NT2/D1 (cell line): ENCODE data around the gene CLSTN2.

Experiments
- DNase-seq: peaks from one replicate; pipeline ENCODE4 v3.0.0-alpha.2; 2011; ENCODE audit warnings: low read depth, low spot score
- H3K27me3 ChIP-seq: 2 replicates; pipeline ENCODE4 v1.6.0; 2011; ENCODE audit warnings: mild to moderate bottlenecking; ENCODE audit not compliant: insufficient read length, insufficient read depth
- H3K36me3 ChIP-seq: 2 replicates; pipeline ENCODE4 v1.6.1; 2011; ENCODE audit warnings: mild to moderate bottlenecking, low read length, mixed read lengths; ENCODE audit not compliant: insufficient read depth, insufficient read length
- H3K4me1 ChIP-seq: 2 replicates; pipeline ENCODE4 v1.5.1; 2011; ENCODE audit not compliant: insufficient read depth, insufficient read length
- H3K4me3 ChIP-seq: 2 replicates; pipeline ENCODE4 v1.5.1; 2011; ENCODE audit warnings: low read depth; ENCODE audit not compliant: insufficient read length
- H3K9ac ChIP-seq: 2 replicates; pipeline ENCODE4 v1.6.0; 2011; ENCODE audit warnings: low read depth; ENCODE audit not compliant: insufficient read length
- H3K9me3 ChIP-seq: 2 replicates; pipeline ENCODE4 v1.5.1; 2011; ENCODE audit warnings: mild to moderate bottlenecking, low read length; ENCODE audit not compliant: insufficient read depth
- SUZ12 ChIP-seq: IDR thresholded peaks from 2 replicates; pipeline ENCODE4 v1.6.1; 2011; ENCODE audit not compliant: insufficient read length, insufficient read depth; ENCODE audit errors: extremely low read depth
- YY1 ChIP-seq: IDR thresholded peaks from 2 replicates; pipeline ENCODE4 v1.6.1; 2011; ENCODE audit not compliant: insufficient read length, insufficient read depth
- ZNF274 ChIP-seq: IDR thresholded peaks from 2 replicates; pipeline ENCODE4 v1.6.1; 2011; ENCODE audit warnings: mild to moderate bottlenecking, low read depth, low read length

Gene CLSTN2

DNA sequence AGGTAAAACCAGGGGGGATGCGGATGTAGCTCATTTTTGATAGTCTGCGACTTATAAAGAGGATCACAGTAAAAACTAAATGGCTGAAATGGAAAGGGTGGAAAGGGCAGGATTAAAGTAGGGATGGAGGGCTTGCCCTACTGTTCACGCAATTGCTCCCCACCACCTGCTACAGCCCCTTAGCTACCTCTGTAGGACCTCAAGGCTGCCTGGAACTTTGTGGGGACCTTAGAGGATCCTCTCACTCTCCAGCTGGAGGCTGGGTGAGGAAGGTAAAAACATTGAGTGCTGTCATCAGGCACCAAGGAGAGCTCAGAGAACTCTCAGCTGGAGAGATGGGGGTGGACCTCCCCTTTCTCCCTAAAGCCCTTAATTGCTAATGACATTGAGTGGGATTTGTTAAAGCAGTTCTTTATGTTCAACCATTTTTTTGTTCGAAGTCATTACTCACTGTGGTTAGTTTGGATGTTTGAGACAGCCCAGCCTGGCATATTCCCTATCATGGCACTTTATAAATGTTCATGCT lies 213.0 kb downstream of the CLSTN2 start:
- H3K4me3 ChIP-seq, result no peak overlapping the region
- H3K9ac ChIP-seq, result no peak overlapping the region
- no peak for DNase-seq
- TF ChIP-seq YY1 (no peak), SUZ12 (no peak), ZNF274 (no peak)
- H3K4me1 ChIP-seq, result no peaks in the 10 kb centered on the region
- H3K9me3 ChIP-seq, result no peaks in the 10 kb centered on the region
- no peaks in the 10 kb centered on the region for H3K36me3 ChIP-seq
- H3K27me3 ChIP-seq, result no peaks in the 10 kb centered on the region

GRCh38 chr3:140148824-140149390 lies 213.9 kb downstream of the CLSTN2 start:
- no peak for DNase-seq
- TF ChIP-seq ZNF274 (no peak), SUZ12 (no peak), YY1 (no peak)
- Histone ChIP-seq H3K9ac (no peak overlapping the region), H3K9me3 (no peaks in the 10 kb centered on the region), H3K36me3 (no peaks in the 10 kb centered on the region), H3K27me3 (no peaks in the 10 kb centered on the region), H3K4me1 (peaks cover 2% of the 10 kb centered on the region), H3K4me3 (no peak overlapping the region)

GRCh38 chr3:140151321-140151720 lies 216.3 kb downstream of the CLSTN2 start:
- H3K4me1 ChIP-seq, result peaks cover 2% of the 10 kb centered on the region
- TF ChIP-seq YY1 (no peak), SUZ12 (no peak), ZNF274 (no peak)
- DNase-seq, result no peak
- no peaks in the 10 kb centered on the region for H3K27me3 ChIP-seq
- no peaks in the 10 kb centered on the region for H3K36me3 ChIP-seq
- no peaks in the 10 kb centered on the region for H3K9me3 ChIP-seq
- no peak overlapping the region for H3K4me3 ChIP-seq
- H3K9ac ChIP-seq, result no peak overlapping the region

- H3K9me3 ChIP-seq, result no peaks in the 10 kb centered on the region
- no peaks in the 10 kb centered on the region for H3K27me3 ChIP-seq
- no peaks in the 10 kb centered on the region for H3K36me3 ChIP-seq
- H3K4me3 ChIP-seq, result no peak overlapping the region
- no peak for DNase-seq
- H3K4me1 ChIP-seq, result peaks cover 2% of the 10 kb centered on the region
- no peak overlapping the region for H3K9ac ChIP-seq
- TF ChIP-seq YY1, result no peak
- no peak for TF ChIP-seq SUZ12
- TF ChIP-seq ZNF274, result no peak
These were observed 218.1 kb downstream of the CLSTN2 start for GRCh38 chr3:140152851-140153639.

DNA sequence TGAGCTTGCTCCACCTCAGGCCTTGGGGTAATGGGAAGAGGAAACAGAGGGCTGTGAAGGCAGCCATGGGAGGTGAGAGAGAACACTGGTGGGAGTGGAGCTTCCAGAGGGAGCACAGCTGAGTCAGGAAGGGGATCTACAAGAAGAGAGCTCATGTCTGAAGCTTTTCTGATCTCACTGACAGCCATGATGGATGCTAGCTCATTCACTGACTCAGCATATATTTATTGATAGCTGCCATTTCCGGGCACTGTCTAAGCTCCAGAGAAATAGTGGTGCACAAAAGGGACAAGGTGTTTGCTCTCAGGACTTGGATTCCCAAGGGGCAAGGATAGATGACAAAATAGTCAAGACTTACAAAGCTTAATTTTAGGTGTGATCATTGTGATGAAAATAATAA lies 218.8 kb downstream of the CLSTN2 start:
- TF ChIP-seq SUZ12 (no peak), YY1 (no peak), ZNF274 (no peak)
- DNase-seq, result no peak
- H3K4me1 ChIP-seq, result peaks cover 2% of the 10 kb centered on the region

GRCh38 chr3:140157161-140157560 lies 222.2 kb downstream of the CLSTN2 start:
- H3K4me3 ChIP-seq, result no peak overlapping the region
- no peaks in the 10 kb centered on the region for H3K36me3 ChIP-seq
- DNase-seq, result no peak
- H3K4me1 ChIP-seq, result peaks cover 2% of the 10 kb centered on the region
- TF ChIP-seq YY1, result no peak
- no peak for TF ChIP-seq SUZ12
- TF ChIP-seq ZNF274, result no peak
- no peaks in the 10 kb centered on the region for H3K27me3 ChIP-seq
- H3K9ac ChIP-seq, result no peak overlapping the region
- H3K9me3 ChIP-seq, result no peaks in the 10 kb centered on the region

More for the DNA sequence above, 218.8 kb downstream of the CLSTN2 start:
- no peak overlapping the region for H3K4me3 ChIP-seq
- no peak overlapping the region for H3K9ac ChIP-seq
- H3K36me3 ChIP-seq, result no peaks in the 10 kb centered on the region
- H3K9me3 ChIP-seq, result no peaks in the 10 kb centered on the region
- H3K27me3 ChIP-seq, result no peaks in the 10 kb centered on the region

- Histone ChIP-seq H3K9me3 (no peaks in the 10 kb centered on the region), H3K4me3 (no peak overlapping the region), H3K36me3 (no peaks in the 10 kb centered on the region), H3K27me3 (no peaks in the 10 kb centered on the region), H3K4me1 (no peaks in the 10 kb centered on the region), H3K9ac (no peak overlapping the region)
- no peak for TF ChIP-seq YY1
- no peak for TF ChIP-seq ZNF274
- TF ChIP-seq SUZ12, result no peak
- DNase-seq, result no peak
These were observed 224.7 kb downstream of the CLSTN2 start for GRCh38 chr3:140159646-140160045.
